ENCODE data around the gene ACSS1.

The ACSS1 gene

GRCh38 chr20:24994186-24994465 lies 63.8 kb downstream of the ACSS1 start:
- in situ Hi-C loops (cut with HindIII; ENCODE audit: low pct_ligation_motif_present, low sequenced_read_pairs), result no loop called here
- no peak for TF ChIP-seq CTCF (IDR thresholded peaks at IDR 0.05; ENCODE audit: low read depth, low read length, missing control alignments)
- no peak overlapping the region for H3K27ac ChIP-seq

GRCh38 chr20:24993337-24994185 lies 64.4 kb downstream of the ACSS1 start:
- Histone ChIP-seq H3K36me3 (replicated peaks) (no peaks in the 10 kb centered on the region), H3K27ac (peak overlapping the region; percentile 89), H3K4me3 (ENCODE audit: low read depth, low read length) (no peak overlapping the region), H3K27me3 (replicated peaks) (peaks cover 5% of the 10 kb centered on the region)
- DNase-seq, result no peak
- peak; percentile 31 for TF ChIP-seq CTCF (IDR thresholded peaks at IDR 0.05; ENCODE audit: low read depth, low read length, missing control alignments)
- in situ Hi-C loops (cut with HindIII; ENCODE audit: low pct_ligation_motif_present, low sequenced_read_pairs), result no loop called here

More at GRCh38 chr20:24994186-24994465, 63.8 kb downstream of the ACSS1 start:
- Histone ChIP-seq H3K27me3 (replicated peaks) (peaks cover 5% of the 10 kb centered on the region), H3K4me3 (ENCODE audit: low read depth, low read length) (no peak overlapping the region), H3K36me3 (replicated peaks) (no peaks in the 10 kb centered on the region)
- DNase-seq, result no peak

DNA sequence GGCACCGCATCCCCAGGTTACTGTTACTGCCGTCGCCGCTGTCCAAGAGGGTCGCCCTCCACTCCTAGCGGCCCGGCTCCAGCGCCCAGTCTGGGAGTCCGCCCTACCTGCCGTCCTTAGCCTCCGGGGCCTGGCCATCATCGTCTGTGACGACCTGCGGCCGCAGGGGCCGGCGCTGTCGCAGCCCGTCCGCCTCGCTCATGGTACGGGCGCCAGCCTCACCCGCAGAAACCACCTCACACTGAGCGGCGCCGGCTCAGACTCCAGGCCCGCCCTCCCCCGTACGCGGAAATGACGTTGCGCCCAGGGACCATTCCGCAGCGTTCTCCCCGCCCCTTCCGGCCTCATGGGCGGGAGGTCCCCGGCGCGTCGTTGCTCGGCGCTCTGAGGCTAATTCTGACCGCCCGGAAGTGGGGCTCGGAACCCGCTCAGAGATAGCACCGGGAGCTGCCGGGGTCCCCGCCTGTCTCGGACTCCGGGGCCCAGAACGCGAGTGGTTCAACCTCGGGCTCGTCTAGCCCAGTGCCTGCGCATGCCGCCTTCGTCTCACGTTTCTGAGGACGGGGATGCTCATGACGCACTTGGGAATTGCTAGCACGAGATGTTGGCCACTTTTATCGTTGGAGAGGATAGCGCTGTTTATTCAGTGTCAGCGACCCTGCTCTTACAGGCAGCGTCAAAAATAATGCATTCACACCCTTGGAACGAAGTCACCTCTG lies 65.3 kb downstream of the ACSS1 start, which contains the start of gene APMAP:
Gene APMAP, minus strand, starts transcription at position 265 of the 719 bp plus-strand sequence. Its CDS starts 63 bp downstream, at position 202.
- Histone ChIP-seq H3K36me3 (replicated peaks) (no peaks in the 10 kb centered on the region), H3K27ac (peak within 1 kb of the TSS; percentile 89), H3K4me3 (ENCODE audit: low read depth, low read length) (peak within 1 kb of the TSS; percentile 97), H3K27me3 (replicated peaks) (no peaks in the 10 kb centered on the region)
- DNase-seq, result peak; percentile 83
- TF ChIP-seq CTCF (IDR thresholded peaks at IDR 0.05; ENCODE audit: low read depth, low read length, missing control alignments), result no peak
- in situ Hi-C loops (cut with HindIII; ENCODE audit: low pct_ligation_motif_present, low sequenced_read_pairs), result no loop called here

DNA sequence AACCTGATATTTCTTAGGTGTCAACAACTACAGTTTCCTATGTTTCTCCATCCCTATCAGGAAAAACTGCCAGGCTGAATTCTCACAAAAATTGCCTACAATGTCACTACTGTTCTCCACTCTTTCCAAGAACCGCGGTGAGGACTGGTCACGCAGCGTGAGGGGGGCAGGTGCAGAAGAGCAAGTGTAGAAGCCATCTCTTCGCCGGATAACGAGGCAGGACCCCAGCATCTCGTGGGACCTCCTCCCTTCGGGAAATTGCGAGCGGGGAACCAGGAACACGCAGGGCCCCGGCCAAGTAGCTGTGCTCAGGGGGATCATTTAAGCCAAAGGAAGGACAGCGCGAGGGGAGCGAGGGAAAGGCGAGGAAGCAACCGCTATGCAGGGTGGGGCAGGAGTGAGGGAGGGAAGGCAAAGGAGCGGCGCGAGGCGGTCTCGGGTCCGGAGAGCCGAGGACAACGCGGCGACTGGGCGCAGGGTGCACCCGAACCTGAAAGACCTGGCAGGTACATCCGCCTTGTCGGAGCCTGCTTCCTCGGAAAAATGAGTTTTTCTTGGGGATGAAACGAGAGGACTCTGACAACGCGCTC lies 65.9 kb downstream of the ACSS1 start:
- in situ Hi-C loops (cut with HindIII; ENCODE audit: low pct_ligation_motif_present, low sequenced_read_pairs), result no loop called here
- H3K27ac ChIP-seq, result peak overlapping the region; percentile 89
- H3K36me3 ChIP-seq (replicated peaks), result no peaks in the 10 kb centered on the region
- TF ChIP-seq CTCF (IDR thresholded peaks at IDR 0.05; ENCODE audit: low read depth, low read length, missing control alignments), result no peak
- peak overlapping the region; percentile 97 for H3K4me3 ChIP-seq (ENCODE audit: low read depth, low read length)
- no peaks in the 10 kb centered on the region for H3K27me3 ChIP-seq (replicated peaks)
- DNase-seq, result peak; percentile 4

- H3K27ac ChIP-seq, result no peak overlapping the region
- H3K27me3 ChIP-seq (replicated peaks), result no peaks in the 10 kb centered on the region
- DNase-seq, result no peak
- H3K36me3 ChIP-seq (replicated peaks), result no peaks in the 10 kb centered on the region
- H3K4me3 ChIP-seq (ENCODE audit: low read depth, low read length), result no peak overlapping the region
- no peak for TF ChIP-seq CTCF (IDR thresholded peaks at IDR 0.05; ENCODE audit: low read depth, low read length, missing control alignments)
- in situ Hi-C loops (cut with HindIII; ENCODE audit: low pct_ligation_motif_present, low sequenced_read_pairs), result no loop called here
Measured at GRCh38 chr20:24990810-24991252, 67.1 kb downstream of the ACSS1 start.
